Left renal pelvis (tissue), 4 donors: Measurements from ENCODE around the gene SHLD1. TPM values are rescaled to one million over a fixed set of nuclear protein-coding genes. Genes with fewer than 3 reads are reported as not detected.
A peak's percentile ranks its signal among the peaks of the same experiment; 100 is the strongest.
"Not testable (repeated sequence)": the region's sequence is repeated elsewhere in the genome, so short reads cannot be mapped to it uniquely, and the experiment has no call there.

Source experiments
- DNase-seq, 4 donors: peaks; one replicate each; pipeline ENCODE4 v3.0.0-alpha.2; 2013; ENCODE audit warnings: low read depth in 4 of 4, low spot score in 3 of 4
- polyA plus RNA-seq, 4 donors: library from polyadenylated mRNA; unstranded; fragments of 120-200 nt; gene quantifications; one replicate each; pipeline ENCODE4 v1.2.1, GENCODE V29; 2013; ENCODE audit not compliant: insufficient read length in 4 of 4

The SHLD1 gene
- polyA plus RNA-seq, 4 donors: 7.8 to 12.1 (median 8.2) TPM

DNA sequence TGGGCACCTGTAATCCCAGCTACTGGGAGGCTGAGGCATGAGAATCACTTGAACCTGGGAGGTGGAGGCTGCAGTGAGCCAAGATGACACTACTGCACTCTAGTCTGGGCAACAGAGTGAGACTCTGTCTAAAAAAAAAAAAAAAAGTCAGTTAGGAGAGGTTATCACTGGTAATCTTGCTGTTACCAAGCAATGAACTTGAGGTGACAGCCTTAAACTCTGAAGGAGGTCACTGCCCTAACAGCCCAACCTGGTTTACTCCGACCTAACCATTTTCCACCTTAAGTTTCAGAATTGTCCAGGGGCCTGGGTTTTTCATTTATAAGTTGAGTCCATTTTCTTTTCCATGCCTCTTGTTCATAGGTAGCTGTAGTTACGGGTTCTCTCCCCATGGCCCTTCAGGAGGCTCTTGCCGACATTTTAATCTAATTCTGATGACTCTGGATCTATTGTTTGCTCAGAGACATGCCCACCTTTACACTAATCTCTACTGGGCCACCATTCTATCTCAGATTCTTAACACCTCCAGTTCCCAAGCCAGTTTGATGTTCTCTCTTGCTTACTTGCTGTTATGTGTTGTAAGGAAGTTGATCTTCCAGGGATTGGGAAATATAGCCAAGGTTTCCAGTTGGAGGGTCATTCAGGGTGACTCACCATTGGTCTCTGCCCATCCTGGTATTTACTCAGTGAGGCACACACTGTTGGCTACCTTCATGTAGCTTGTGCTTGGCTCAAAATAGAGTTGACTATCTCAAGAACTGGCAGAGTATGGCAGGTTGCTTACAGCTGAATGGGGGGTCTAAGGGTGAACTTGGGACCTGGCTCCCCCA, 29.1 kb downstream of the SHLD1 start:
- DNase-seq: no peak

DNA sequence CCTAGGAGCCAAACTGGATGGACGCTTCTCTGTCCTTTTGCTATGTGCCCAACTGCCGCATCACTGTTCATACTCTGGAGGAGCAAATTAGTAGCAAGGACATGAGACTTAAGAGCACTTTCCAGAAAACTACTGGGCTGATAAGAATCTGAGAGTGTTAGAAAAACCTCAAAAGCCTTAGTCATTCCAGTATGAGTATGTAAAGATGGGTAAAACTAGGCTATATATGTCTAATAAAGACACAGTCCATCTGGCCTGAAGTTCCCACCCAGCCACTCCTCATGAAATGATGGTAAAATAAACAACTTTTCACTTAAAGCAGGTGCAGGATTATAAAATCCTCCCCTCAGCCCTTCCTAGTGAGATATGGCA, 30.6 kb downstream of the SHLD1 start:
- no peak for DNase-seq

DNA sequence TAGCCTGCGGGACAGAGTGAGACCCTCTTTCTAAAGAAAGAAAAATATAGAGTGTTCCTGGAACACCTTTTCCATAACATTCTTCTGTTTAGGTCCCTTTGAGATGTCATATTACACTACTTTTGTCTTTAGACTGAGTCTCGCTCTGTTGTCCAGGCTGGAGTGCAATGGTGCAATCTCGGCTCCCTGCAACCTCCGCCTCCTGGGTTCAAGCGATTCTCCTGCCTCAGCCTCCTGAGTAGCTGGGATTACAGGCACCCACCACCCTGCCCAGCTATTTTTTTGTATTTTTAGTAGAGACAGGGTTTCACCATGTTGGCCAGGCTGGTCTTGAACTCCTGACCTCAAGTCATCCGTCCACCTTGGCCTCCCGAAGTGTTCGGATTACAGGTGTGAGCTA, 31.2 kb downstream of the SHLD1 start:
- DNase-seq: not testable (repeated sequence)

DNA sequence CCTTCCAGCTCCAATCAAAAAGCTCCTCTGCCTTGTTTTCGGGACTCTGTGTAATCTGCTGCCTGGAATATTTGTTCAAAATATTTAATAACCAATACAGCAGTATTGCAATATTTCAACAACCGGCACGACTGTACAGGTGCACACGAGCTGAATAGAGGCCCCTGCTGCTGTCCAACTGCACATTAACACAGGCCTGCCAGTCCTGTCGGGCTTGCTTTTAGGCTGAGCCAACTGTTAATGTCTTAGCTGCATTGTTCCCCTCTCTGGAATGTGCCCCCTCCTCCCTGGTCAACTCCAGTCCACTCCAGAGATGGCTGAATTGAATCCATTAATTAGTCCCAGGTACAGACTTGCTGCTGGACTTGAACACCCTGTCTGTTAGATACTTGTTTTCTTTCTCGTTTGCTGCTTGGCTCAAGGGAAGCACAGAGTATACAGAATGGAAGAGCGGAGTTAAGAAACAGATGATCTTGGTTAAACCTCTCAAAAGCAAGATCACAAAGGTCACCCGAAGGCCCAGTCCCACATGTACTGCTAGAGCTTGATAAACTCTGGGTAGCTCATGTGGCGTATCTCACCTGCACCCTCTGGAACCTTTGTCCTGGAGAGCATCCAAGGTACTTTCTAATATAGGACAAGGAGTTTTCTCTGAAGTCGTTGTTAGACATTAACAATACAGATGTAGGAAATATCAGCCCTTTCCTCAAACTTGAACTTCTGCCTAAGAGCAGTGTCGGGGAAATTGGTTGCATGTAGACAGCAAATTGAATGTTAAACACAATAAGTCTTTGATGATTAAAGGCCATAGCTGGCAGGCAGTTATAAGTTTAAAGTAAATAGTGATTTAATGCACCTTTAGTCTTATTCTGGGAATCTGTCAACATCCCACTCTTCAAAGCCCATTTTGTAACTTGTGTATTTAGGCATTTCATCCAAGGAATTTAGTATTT, 31.9 kb downstream of the SHLD1 start:
- DNase-seq: no peak

DNA sequence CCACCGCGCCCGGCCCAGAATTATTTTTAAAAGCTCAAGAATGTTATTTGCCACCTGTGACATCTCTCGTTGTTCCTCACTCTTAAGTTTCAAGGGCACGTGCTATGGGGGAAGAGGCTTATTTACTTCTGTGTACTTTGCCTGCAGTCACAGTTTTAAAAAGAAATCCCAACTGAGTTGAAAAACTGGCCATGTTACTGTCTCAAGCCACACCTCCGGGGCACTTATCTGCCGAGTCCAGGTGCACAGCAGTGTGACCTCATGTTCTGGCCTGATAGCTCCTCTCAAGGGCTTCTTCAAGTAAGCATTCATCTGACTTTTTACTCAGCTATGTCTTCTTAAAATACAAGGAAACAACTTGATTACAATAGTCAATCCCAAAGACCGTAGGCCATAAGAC, 34.5 kb downstream of the SHLD1 start:
- no peak for DNase-seq

DNA sequence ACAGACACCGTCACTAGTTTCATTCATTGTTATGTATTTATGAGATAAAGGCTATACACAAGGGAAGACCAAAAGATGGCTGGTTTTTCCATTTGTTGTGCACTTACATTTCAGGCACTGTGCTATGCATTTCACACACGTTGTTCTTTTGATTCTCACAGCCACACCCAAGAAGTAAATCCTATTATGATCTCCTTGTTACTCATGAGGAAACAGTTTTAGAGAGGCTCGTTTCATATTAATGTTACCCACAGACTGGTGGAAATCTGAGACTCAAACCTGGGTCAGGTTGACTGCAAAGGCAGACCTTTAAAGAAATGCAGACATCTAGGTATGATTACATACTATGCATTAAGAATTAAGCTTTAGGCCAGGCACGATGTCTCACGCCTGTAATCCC, 34.9 kb downstream of the SHLD1 start:
- DNase-seq: no peak

DNA sequence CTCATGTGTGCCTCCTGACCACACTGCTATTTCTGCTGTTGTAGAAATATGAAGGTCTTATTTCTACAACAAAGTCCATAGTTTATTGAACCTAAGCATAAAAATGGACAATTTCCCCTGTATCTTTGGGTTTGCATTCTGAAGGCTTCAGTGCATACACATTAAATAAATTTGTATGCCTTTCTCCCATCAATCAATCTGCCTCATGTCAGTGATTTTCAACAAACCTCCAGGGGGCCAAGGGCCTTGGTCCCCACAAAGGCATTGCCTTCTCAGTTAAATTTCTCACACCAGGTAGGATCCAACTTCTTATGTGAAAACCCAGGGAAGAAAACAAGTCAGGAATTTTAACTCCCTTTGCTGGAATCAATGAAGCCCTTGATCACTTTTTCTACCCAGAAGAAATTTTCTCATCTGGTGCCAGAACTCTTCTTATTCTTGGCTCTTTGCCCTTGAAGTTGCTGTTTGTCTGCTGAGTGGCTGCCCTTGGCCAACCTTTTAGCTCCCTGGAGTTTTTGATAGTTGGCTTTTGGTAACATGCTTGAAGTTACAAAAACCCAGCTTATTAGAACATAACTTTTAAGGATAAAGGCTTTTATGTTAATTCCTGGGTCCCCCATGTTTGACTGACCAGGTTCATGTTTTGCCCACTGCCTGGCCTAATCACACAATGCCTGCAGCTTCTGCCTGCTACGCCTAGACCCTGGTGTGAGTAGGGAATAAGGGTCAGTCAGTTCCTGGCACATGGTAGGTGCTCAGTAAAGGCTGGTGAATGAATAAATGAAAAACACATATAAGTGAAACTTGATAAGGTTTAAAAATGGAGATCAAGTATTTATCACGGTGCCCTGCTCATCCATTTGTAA, 37.0 kb downstream of the SHLD1 start:
- DNase-seq: no peak

DNA sequence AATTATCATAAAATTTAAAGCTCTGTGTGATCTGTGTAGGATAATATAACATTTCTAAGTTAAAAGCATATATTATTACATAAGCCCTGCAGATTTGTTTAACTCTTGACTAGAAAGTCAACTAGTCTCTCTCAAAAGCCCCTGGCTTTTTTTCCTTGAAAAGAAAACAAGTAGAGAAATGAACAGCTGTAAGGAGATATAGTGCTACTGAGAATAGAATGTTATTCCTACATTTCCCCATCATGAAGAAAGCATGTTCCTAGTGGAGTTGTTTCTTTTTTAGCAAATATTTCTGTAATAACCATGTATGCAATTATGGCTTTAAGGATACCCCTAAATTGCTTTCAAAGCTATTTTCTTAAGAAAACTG, 37.6 kb downstream of the SHLD1 start:
- DNase-seq: no peak

DNA sequence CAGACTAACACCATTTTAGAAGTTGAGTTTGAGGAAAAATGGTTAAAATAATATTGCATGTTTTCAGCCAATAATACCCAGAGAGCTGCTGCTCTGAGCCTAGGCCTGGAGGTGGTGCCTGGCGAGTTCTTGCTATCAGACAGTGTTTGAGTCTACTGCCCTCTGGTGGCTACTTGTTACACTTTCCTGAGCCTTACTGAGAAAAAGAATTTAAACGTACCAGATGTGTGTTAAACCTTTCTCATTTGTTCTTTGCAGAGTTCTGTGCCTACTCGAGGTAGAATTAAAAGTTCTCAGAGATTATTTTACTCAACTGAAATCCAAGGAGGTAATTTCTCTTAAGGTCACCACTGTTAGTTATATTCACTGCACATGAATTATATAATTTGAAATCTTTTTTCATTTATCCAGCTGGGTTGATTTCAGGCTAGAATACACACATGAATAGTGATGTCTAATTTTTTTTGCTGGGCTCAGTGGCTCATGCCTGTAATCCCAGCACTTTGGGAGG, 38.2 kb downstream of the SHLD1 start:
- peak; percentile 56 to 75 (median 65) for DNase-seq

DNA sequence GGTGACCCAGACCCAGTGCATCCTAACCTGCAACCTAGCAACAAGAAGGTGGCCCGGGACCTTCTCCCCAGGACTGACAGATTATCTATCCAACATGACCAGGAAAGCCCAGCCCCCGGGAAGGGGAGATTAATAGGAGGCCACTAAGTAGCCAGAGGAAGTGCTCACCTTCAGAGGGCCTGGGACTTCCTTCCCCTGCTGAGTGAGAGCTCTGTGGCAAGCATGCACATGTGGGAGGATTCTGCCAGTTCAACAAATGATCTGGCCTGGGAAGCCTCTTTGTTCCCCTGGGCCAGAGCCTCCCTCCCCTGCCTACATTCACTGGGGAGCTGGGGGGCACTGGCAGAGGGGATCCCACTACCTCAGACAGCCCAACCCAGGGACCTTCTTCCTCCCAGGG, 39.6 kb downstream of the SHLD1 start:
- DNase-seq: no peak

DNA sequence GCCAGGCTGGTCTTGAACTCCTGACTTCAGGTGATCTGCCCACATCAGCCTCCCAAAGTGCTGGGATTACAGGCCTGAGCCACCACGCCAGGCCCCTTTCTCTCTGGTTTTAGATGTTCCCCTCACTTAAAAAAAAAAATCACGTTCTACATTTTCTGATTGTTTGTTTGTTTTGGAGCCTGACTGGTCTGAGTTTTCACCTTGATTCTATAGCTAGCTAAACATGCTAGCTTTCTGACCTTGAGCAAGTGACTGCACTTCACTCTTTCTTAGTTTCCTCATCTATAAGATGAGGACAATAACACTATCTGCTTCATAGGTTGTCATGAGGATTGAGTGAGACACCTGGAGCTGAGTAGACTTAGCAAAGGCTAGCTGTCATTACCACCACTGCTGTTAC, 43.7 kb downstream of the SHLD1 start:
- DNase-seq: no peak

DNA sequence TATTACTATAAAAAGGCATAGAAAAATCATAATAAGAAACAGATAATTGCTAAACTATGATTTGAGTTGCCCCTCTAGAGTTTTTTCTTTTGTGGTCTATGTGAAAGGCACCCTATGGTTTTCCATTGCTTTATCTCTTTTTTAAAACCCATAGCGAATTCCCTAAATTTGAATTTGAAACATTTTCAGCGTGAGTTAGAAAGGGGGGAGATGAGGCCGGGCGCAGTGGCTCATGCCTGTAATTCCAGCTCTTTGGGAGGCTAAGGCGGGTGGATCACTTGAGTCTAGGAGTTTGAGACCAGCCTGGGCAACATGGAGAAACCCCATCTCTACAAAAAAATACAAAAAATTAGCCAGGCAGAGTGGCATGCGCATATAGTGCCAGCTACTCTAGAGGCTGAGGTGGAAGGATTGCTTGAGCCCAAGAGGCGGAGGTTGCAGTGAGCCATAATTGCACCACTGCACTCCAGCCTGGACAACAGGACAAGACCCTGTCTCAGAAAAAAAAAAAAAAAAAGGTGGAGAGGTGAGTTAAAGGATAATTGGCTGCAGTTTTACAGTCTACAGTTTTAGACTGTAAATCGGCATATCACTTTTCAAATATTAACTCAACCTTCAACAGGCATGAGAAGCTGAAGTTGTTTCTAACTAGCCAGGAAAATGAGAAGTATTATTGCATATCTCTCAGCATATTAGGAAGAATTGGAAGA, 46.3 kb downstream of the SHLD1 start:
- DNase-seq: no peak

DNA sequence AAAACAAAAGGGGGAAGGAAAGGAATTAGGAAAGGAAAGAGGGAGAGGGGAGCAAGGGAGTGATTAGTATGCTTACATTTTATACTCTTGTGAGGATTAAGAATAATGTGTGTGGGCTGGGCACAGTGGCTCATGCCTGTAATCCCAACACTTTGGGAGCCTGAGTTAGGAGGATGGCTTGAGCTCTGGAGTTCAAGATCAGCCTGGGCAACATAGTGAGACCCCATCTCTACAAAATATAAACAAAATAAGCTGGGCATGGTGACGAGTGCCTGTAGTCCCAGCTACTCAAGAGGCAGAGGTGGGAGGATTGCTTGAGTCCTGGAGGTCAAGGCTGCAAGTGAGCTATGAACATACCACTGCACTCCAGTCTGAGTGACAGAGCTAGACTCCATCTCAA, 47.0 kb downstream of the SHLD1 start:
- no peak for DNase-seq

DNA sequence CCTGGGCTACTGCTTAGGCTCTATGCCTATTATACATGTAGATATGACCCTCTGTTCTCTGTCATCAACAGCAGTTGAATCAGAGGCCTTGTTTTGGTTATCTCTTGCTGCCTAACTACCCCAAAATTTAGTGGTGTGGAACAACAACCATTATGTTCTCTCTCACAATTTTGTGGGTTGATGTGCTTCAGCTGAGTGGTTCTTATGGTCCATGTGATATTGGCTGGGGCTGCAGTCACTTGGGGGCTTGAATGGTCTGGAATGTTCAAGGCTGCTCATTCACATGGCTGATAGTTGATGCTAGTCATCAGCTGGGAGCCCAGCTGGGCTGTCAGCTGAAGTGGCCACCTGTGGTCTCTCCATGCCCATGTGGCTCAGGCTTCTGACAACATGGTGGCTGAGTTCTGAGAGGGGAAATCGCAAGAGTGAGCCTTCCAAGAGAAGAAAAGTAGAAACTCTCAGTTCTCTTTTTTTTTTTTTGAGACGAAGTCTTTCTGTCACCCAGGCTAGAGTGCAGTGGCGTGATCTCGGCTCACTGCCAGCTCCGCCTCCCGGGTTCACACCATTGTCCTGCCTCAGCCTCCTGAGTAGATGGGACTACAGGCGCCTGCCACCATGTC, 47.8 kb downstream of the SHLD1 start:
- no peak for DNase-seq

DNA sequence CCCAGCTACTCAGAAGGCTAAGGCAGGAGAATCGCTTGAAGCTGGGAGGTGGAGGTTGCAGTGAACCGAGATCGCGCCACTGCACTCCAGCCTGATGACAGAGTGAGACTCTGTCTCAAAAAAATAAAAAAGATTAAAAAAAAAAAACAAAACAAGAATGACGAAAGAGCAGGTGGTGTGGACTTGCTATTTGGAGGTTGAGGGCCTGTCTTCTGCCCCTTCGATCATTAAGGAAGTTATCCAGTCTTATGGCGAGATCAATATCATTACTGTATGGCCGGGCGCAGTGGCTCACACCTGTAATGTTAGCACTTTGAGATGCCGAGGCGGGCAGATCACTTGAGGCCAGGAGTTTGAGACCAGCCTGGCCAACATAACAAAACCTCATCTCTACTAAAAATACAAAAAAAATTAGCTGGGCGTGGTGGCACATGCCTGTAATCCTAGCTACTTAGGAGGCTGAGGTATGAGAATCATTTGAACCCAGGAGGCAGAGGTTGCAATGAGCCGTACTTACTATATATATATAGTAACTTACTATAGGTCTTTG, 53.6 kb downstream of the SHLD1 start:
- DNase-seq: not testable (repeated sequence)

DNA sequence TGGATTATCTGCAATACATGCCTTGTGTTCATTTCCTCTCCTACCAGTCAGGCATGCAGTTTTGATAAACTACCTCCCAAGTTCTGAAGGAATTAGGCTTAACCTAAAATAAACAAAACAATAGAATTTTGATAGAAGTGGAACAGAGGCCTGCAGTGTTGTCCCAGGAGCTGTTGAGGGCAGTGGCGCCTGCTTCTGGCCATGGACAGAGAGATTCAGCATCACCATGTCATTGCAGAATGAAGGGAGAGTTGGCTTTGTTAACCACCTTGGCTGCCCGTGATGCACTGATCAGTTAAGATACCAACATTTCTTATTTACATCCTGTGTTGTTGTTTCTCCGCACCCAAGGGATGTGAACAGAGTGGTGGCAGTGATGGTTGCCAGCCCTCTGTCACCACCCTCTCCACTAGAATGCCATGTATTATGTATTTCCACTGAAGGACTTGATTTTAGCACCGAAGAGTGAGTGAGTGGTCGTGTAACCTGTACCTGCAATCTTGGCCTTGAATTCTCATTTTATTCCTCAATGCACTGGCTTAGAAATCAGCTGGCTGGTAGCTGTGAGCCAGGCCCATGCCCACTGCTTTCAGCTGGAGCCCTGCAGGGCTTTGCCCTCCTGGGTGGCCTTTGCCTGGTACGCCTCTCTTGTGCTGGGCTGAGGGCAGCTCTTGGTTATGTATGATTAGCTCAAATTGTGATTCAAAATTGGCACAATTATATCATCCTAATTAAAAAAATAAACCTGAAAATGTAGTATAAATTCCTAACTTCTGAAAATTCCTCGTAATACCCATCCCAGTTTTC, 56.5 kb downstream of the SHLD1 start:
- no peak for DNase-seq

DNA sequence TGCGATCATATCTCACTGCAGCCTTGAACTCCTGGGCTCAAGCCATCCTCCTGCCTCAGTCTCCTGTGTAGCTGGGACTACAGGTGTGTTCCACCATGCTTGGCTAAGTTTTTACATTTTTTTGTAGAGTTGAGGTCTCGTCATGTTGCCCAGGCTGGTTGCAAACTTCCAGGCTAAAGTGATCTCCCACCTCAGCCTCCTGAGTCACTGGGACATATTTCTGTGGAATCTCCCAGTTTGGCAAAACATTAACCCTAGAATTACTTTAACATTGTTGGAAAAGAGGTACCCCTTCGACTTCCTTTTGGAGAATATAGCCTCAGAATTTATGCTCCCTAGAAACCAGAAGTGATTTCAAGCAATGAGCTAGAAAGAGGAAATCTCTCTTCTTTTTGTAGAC, 57.2 kb downstream of the SHLD1 start:
- no peak for DNase-seq

DNA sequence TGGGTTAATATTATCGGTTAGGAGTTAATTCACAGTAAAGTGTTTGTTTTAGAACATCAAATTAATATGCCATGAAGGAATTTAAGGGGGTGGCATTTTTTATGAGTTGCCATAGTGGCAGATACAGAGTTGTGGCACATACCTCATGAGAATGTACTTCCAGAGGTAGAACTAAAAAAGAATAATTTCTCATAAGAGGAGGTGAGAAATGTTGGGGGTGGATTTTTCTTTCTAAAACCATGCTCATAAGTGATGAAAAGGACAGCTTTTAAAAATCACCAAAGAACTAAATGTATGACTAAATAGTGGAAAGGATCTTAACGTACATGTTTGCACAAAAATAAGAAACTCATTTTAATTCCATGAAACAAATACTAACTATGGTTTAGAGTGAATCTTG, 58.7 kb downstream of the SHLD1 start:
- no peak for DNase-seq
